HPDE6-E6E7 (cell line): ENCODE measurements around the gene KRI1.

Experiments used
- DNase-seq: peaks from one replicate; pipeline ENCODE4 v3.0.0; 2011; ENCODE audit warnings: missing footprints; ENCODE audit errors: extremely low spot score

Gene KRI1

DNA sequence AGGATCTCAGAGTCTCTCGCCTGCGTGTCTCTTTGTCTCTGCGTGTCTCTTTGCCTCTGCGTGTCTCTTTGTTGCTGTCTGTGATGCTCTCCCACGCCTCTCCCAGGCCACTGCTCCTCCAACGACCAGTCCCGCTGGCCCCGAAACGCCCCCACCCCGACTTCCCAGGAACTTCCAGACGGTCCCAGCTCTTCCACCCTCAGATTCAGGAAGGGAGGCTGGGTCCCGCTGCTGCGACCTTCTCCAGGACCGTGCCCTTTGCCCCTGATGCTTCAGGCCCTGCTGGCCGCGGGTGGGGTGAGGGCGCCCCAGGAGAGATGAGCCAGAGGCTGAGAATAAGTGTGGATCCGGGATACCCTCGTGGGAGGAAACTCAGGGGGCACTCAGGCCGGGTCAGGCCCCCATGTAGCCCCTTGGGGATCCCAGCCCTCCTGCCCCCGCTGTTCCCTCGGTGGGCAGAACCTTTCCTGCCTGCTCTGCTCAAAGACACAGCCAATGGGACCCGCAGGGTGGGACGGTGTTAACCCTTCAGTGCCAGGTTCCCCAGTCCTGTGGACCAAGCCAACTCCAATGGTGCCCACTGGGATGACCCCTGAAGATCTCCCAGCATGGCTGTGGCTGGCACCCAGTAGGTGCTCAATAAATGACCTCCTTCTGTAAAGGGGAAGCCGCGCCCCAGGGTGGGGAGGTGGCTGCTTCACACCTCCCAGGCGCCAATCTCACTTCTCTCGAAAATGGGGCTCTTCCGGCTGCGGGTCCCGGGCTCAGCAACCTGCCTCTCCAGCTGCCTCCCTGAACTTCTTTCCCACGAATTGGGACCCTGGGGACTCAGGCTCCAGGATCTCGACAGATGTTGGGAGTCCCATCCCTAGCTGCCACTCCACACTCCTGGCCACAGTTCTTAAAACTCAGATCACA, 47.1 kb downstream of the KRI1 start:
- DNase-seq: no peak

DNA sequence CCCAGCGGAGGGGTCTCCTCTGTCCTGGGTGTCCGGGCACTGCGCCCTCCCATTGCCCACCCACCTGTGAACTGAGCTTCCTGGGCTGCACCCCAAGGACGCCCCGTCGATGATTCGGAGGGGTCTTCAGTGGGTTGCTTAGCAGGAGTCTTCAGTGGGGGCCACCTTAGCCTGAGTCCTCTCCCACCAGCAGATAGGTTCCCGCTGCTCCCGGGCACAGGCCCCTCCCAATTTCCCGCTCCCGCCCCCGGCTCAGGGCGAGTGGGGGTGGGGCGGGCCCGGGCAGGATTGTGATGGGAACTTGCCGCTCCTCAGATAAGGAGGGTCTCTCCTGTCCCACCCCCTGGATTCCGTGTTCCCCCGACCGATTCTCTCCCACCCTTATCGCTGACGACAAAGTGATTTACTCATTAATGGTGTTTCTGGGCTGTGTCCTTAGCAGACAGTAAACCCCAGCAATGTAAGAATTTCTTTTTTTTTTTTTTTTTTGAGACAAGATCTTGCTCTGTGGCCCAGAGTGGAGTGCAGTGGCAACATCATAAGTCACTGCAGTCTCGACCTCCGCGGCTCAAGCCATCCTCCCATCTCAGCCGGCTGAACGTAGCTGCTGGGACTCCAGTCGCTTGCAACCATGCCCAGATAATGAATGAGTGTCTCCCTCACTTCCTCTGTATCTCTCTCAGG, 47.9 kb downstream of the KRI1 start:
- DNase-seq: no peak

DNA sequence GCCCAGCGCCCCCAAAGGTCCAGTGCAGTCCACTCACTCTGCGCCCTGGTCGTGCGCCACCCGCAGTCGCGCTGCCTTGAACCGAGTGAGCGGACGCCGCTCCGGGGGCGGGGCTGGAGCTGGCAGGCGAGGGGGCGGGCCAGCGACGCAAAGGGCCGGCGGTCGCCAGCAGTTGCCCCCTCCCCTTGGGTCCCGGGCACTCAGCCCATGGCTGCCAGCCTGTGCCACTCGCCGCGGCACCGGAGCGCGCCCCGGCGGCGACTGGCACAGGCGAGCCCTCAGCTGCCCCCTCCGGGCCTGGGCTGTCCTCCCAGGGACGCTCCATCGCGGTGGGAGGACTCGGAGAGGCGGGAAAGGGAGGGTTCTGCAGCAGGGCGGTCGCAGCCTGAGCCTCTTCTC, 48.5 kb downstream of the KRI1 start, which contains the start of gene S1PR5:
Gene S1PR5 (minus strand): TSS at position 87 of the 399 bp plus-strand sequence. CDS start 2,436 bp downstream, outside the sequence.
- DNase-seq: no peak

DNA sequence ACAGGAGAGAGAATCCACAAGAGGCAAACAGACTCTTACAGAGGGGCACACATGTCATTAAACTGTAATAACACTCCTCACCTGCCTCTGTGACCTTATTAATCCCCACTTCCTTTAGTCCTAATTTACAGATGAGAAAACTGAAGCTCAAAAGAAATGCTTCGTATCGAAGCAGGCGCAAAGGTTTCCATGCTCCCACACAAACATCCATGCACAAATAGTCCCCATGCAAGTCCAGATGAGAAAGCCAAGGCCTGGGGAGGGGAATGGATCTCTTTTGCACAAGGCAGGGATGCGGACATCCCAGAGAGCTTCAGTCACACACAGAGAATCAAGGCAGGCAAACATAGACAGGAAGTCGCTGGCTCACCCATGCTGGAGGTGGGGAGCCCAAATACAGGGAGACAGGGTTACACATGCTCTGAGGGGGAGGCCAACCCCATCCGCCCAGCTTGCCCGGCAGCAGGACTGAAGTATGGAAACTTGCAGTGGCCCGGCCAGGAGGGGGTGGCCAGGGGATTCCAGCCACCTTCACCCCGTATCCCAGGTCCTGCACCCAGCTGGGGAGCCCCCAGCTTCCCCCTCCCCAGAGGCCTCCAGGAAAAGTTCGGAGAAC, 49.0 kb downstream of the KRI1 start:
- peak; percentile 51 for DNase-seq

DNA sequence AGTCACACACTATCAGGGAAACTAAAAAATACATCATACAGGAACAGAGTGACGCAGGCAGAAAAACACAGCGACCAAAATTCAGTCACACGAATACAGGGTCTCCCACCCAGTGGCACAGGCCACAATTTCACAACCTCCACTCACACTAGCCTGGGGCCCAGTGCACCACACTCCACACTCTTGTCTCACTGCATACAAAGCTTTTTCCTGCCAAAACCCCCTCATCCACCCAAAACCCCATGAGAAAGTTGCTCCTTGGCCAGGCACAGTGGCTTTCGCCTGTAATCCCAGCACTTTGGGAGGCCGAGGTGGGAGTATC, 49.8 kb downstream of the KRI1 start:
- no peak for DNase-seq

DNA sequence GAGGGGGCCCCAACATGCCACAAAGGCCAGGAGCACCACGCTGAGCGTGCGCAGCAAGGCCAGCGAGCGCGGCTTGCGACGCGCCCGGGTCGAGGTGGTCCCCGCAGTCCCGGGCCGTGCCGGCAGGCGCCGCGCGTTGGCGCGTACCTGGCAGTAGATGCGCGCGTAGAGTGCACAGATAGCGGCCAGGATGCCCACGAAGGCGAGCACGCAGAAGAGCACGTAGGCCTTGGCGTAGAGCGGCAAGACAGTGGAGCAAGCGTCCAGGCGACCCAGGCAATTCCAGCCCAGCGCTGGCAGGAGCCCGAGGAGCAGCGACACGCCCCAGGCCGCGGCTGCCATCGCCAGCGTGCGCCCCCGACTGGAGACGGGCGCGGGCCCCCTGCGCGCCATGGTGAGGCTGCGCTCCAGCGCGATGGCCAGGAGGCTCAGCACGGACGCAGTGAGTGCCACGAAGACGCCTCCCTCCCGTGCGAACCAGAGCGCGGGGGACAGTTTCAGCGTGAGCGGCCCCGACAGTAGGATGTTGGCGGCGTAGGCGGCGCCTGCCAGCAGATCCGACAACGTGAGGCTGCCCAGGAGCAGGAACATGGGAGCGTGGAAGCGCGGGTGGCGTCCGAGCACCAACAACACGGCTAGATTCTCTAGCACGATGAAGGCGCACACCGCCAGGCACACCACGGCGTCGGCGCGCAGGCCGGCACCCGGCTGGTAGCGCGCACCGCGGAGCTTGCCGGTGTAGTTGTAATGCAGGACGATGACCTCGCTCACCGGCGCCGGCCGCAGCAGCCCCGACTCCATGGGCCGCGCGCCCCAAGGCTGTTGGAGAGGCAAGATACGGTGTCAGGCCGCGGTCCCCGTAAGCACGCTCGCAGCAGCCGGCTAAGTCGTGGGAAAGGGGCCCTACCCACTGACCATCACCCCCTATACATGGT, 51.3 kb downstream of the KRI1 start:
- DNase-seq: no peak

DNA sequence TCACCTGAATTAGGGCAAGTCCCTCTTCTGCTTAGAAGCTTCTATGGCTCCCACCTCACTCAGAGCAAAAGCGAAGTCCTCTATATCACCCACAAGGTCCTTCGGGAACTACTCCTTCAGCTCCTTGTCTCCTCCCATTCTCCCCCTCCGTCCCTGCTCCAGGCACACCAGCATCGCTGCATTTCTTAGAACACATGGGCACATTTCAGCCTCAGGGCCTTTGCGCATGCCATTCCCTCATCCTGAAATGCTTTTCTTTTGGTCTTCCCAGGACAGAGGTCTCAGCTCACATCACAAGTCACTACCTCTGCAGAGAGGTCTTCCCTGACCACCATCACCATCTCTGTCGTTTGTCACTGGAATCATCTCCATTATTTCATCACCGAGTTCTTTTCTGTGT, 52.6 kb downstream of the KRI1 start:
- DNase-seq: no peak

DNA sequence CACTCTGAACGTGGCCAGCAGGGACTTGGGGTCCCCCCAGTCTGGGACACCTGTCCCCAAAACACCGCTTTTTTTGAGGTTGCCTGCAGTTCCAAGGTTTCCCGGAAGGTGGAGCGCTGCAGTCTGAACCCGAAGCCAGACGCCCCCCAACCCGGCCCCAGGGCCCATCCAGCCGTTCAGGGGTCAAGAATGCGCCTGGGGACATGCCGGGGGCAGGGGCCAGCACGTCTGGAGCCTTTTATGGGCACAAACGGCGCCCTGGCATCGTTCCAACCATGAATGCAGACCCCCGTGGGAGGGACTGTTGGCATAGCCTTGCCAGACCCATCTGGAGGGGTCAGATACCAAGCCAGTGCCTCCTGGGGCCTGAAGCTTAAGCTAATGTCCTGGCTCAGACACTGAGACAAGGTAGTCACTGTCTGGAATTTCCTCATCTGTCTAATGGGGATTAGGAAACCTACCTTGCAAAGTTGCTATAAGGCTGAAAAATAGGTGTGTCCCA, 55.5 kb downstream of the KRI1 start:
- DNase-seq: peak; percentile 43

DNA sequence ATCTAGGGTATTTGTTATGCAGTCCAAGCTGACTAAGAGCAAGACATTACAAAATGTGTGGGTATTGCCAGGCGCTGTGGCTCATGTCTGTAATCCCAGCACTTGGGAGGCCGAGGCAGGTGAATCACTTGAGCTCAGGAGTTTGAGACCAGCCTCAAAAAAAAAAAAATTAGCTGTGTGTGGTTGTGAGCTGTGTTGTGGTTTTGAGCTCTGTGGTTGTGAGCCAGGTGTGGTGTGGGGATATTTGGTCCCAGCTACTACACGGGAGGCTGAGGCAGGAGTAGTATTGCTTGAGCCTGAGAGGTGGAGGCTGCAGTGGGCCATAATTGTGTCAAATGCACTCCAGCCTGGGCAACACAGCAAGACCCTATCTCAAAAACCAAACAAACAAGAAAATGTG, 57.1 kb downstream of the KRI1 start:
- DNase-seq: no peak

DNA sequence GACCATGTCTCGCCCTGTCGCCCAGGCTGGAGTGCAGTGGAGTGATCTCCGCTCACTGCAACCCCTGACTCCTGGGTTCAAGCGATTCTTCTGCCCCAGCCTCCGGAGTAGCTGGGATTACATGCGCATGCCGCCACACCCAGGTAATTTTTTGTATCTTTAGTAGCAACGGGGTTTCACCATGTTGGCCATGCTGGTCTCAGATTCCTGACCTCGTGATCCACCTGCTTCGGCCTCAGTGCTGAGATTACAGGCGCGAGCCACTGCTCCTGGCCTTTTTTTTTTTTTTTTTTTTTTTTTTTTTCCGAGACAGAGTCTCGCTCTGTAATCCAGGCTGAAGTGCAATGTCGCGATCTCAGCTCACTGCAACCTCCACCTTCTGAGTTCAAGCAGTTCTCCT, 57.8 kb downstream of the KRI1 start:
- no peak for DNase-seq

DNA sequence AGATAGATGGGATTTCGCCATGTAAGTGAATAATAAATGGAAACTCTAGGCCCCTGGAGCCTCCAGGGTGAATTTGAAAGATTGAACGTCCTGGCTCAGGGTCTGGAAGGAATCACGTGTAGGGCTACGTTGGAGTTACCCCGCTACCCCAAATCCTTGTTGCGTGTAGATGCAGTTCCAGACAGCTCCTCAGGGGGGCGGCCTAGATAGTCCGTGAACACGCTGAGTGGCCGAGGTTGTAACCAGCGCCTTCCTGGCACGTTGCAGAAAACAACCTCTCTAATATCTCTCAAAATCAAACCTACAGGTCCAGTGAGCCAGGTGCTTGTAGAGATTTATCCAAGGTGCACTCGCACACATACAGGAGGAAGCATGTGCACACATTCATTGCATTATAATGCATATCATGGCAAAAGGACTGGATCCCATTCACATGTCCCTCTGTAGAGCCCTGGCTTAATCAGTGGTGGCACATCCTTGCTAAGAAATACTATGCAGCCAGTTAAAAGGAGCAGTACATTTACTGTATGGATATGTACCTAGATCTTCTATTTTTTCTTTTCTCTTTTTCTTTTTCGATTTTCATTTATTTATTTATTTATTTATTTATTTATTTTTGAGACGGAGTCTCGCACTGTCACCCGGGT, 60.1 kb downstream of the KRI1 start:
- DNase-seq: no peak
